H9 (cell line): ENCODE results near the gene KLHL22. TPM values are rescaled to one million over a fixed set of nuclear protein-coding genes. Genes with fewer than 3 reads are reported as not detected.

Experiments used
- DNase-seq: peaks from one replicate; pipeline ENCODE4 v3.0.0-alpha.2; 2017
- H2AFZ ChIP-seq: one replicate; pipeline ENCODE4 v1.6.1; 2013; ENCODE audit warnings: mild to moderate bottlenecking, low read length, control low read depth, moderate library complexity
- H2AK5ac ChIP-seq: 2 replicates; pipeline ENCODE4 v1.6.1; 2013; ENCODE audit warnings: low read length, control low read depth, mixed read lengths; ENCODE audit not compliant: insufficient read length
- H2BK120ac ChIP-seq: one replicate; pipeline ENCODE4 v1.6.1; 2013; ENCODE audit warnings: low read depth, mild to moderate bottlenecking, low read length, control low read depth, inconsistent platforms; ENCODE audit not compliant: poor library complexity, severe bottlenecking
- H2BK12ac ChIP-seq: 2 replicates; pipeline ENCODE4 v1.6.1; 2013; ENCODE audit warnings: low read length, control low read depth, mixed read lengths, low read depth; ENCODE audit not compliant: insufficient read length
- H2BK15ac ChIP-seq: 2 replicates; pipeline ENCODE4 v1.6.1; 2013; ENCODE audit warnings: low read depth, low read length, control low read depth
- H2BK20ac ChIP-seq: one replicate; pipeline ENCODE4 v1.6.1; 2013; ENCODE audit warnings: low read depth, mild to moderate bottlenecking, low read length, control low read depth, inconsistent platforms; ENCODE audit not compliant: poor library complexity, severe bottlenecking
- H2BK5ac ChIP-seq: 2 replicates; pipeline ENCODE4 v1.6.1; 2013; ENCODE audit warnings: low read length, control low read depth, mixed read lengths; ENCODE audit not compliant: insufficient read length
- H3K14ac ChIP-seq: 2 replicates; pipeline ENCODE4 v1.6.1; 2013; ENCODE audit warnings: low read length, control low read depth; ENCODE audit not compliant: insufficient read depth
- H3K18ac ChIP-seq: 2 replicates; pipeline ENCODE4 v1.6.1; 2013; ENCODE audit warnings: low read depth, mild to moderate bottlenecking, mixed read lengths, low read length, control low read depth; ENCODE audit not compliant: insufficient read length
- H3K23ac ChIP-seq: 2 replicates; pipeline ENCODE4 v1.6.1; 2013; ENCODE audit warnings: low read length, control low read depth, mixed read lengths, low read depth; ENCODE audit not compliant: insufficient read length
- H3K23me2 ChIP-seq: 2 replicates; pipeline ENCODE4 v1.6.1; 2013; ENCODE audit warnings: low read depth, mild to moderate bottlenecking, mixed read lengths, low read length, control low read depth; ENCODE audit not compliant: insufficient read length, poor library complexity, severe bottlenecking
- H3K27ac ChIP-seq: 2 replicates; pipeline ENCODE4 v1.5.1; 2013; ENCODE audit warnings: low read length, control low read depth, mixed read lengths, low read depth; ENCODE audit not compliant: insufficient read length
- H3K27me3 ChIP-seq: 2 replicates; pipeline ENCODE4 v1.6.1; 2013; ENCODE audit warnings: low read length, control low read depth, inconsistent platforms; ENCODE audit not compliant: insufficient read depth
- H3K4ac ChIP-seq: 2 replicates; pipeline ENCODE4 v1.6.1; 2013; ENCODE audit warnings: low read depth, mild to moderate bottlenecking, control low read depth, inconsistent platforms, low read length, moderate library complexity
- H3K4me1 ChIP-seq: 2 replicates; pipeline ENCODE4 v1.6.1; 2013; ENCODE audit warnings: low read length, control low read depth, inconsistent platforms; ENCODE audit not compliant: insufficient read depth
- H3K4me2 ChIP-seq: 2 replicates; pipeline ENCODE4 v1.6.1; 2013; ENCODE audit warnings: low read length, control low read depth, mixed read lengths; ENCODE audit not compliant: insufficient read length, insufficient read depth
- H3K56ac ChIP-seq: 2 replicates; pipeline ENCODE4 v1.6.1; 2013; ENCODE audit warnings: low read depth, mild to moderate bottlenecking, mixed read lengths, low read length, control low read depth; ENCODE audit not compliant: insufficient read length
- H3K79me1 ChIP-seq: 2 replicates; pipeline ENCODE4 v1.6.1; 2013; ENCODE audit warnings: low read depth, mild to moderate bottlenecking, moderate library complexity, low read length, control low read depth, inconsistent platforms; ENCODE audit not compliant: insufficient read depth, poor library complexity, severe bottlenecking
- H3K79me2 ChIP-seq: 2 replicates; pipeline ENCODE4 v1.6.1; 2013; ENCODE audit warnings: low read length, control low read depth, inconsistent platforms; ENCODE audit not compliant: insufficient read depth
- H3K9ac ChIP-seq: 2 replicates; pipeline ENCODE4 v1.6.1; 2013; ENCODE audit warnings: low read length, control low read depth, mixed read lengths; ENCODE audit not compliant: insufficient read length; ENCODE audit errors: extremely low read depth
- H3K9me3 ChIP-seq: one replicate; pipeline ENCODE4 v1.6.1; 2013; ENCODE audit warnings: low read depth, low read length, inconsistent platforms; ENCODE audit not compliant: control insufficient read depth
- H3T11ph ChIP-seq: one replicate; pipeline ENCODE4 v1.6.1; 2013; ENCODE audit warnings: mild to moderate bottlenecking, low read length, control low read depth, inconsistent platforms
- H4K20me1 ChIP-seq: one replicate; pipeline ENCODE4 v1.6.1; 2013; ENCODE audit not compliant: control insufficient read depth, insufficient read length, insufficient read depth
- H4K5ac ChIP-seq: 2 replicates; pipeline ENCODE4 v1.6.1; 2013; ENCODE audit warnings: low read depth, mild to moderate bottlenecking, mixed read lengths, low read length, control low read depth; ENCODE audit not compliant: insufficient read length
- H4K8ac ChIP-seq: replicated peaks from 2 replicates; pipeline ENCODE4 v1.6.1; 2013; ENCODE audit warnings: low read length, control low read depth, mixed read lengths, low read depth; ENCODE audit not compliant: insufficient read length
- H4K91ac ChIP-seq: 2 replicates; pipeline ENCODE4 v1.6.1; 2013; ENCODE audit warnings: low read depth, mild to moderate bottlenecking, moderate library complexity, mixed read lengths, low read length, control low read depth; ENCODE audit not compliant: insufficient read length
- H3K27ac Mint-ChIP-seq, 3 experiments: 2 replicates in 2 of 3; 3 replicates in 1 of 3; pipeline ENCODE4 v1.8.0; 2020 to 2021; ENCODE audit warnings: mixed read lengths in 3 of 3, mild to moderate bottlenecking in 1 of 3, moderate library complexity in 1 of 3
- H3K27me3 Mint-ChIP-seq: 2 replicates; pipeline ENCODE4 v1.8.0; 2021; ENCODE audit warnings: low read depth, mild to moderate bottlenecking, moderate library complexity, mixed read lengths
- H3K36me3 Mint-ChIP-seq, 3 experiments: 2 replicates in 2 of 3; 3 replicates in 1 of 3; pipeline ENCODE4 v1.8.0; 2020 to 2021; ENCODE audit warnings: low read depth in 3 of 3, mixed read lengths in 3 of 3; ENCODE audit not compliant: insufficient read depth in 1 of 3
- H3K4me1 Mint-ChIP-seq, 2 experiments: 2 replicates each; pipeline ENCODE4 v1.8.0; 2020; ENCODE audit warnings: mixed read lengths in 2 of 2
- H3K4me3 Mint-ChIP-seq, 2 experiments: 2 replicates in 1 of 2; 3 replicates in 1 of 2; pipeline ENCODE4 v1.8.0; 2020 to 2021; ENCODE audit warnings: mild to moderate bottlenecking in 2 of 2, mixed read lengths in 2 of 2, moderate library complexity in 1 of 2
- H3K9me3 Mint-ChIP-seq, 2 experiments: 2 replicates in 1 of 2; 3 replicates in 1 of 2; pipeline ENCODE4 v1.8.0; 2020; ENCODE audit warnings: mild to moderate bottlenecking in 2 of 2, mixed read lengths in 2 of 2, moderate library complexity in 1 of 2
- WGBS: extraction: QIAGEN DNeasy Blood & Tissue Kit; methylation state at CpG from one replicate; pipeline ENCODE4 v1.1.7; 2013; ENCODE audit warnings: missing lambda C conversion rate, low lambda C conversion rate, mixed read lengths; ENCODE audit not compliant: insufficient read length; ENCODE audit errors: extremely low coverage; 5-methylcytosine and 5-hydroxymethylcytosine counted together
- total RNA-seq: library from RNA; stranded (reverse); gene quantifications from 2 replicates; pipeline ENCODE4 v1.2.1, GENCODE V29; 2021
- TF ChIP-seq, protein P1 (sequence below): fragments of 200-600 bp; sonication (generic); conservative IDR thresholded peaks from 3 replicates; pipeline ENCODE4 v1.8.0; 2021; ENCODE audit warnings: antibody characterized with exemption, mild to moderate bottlenecking

Gene KLHL22
- total RNA-seq, 1 experiment from 2014 or later = 11.9 TPM

DNA sequence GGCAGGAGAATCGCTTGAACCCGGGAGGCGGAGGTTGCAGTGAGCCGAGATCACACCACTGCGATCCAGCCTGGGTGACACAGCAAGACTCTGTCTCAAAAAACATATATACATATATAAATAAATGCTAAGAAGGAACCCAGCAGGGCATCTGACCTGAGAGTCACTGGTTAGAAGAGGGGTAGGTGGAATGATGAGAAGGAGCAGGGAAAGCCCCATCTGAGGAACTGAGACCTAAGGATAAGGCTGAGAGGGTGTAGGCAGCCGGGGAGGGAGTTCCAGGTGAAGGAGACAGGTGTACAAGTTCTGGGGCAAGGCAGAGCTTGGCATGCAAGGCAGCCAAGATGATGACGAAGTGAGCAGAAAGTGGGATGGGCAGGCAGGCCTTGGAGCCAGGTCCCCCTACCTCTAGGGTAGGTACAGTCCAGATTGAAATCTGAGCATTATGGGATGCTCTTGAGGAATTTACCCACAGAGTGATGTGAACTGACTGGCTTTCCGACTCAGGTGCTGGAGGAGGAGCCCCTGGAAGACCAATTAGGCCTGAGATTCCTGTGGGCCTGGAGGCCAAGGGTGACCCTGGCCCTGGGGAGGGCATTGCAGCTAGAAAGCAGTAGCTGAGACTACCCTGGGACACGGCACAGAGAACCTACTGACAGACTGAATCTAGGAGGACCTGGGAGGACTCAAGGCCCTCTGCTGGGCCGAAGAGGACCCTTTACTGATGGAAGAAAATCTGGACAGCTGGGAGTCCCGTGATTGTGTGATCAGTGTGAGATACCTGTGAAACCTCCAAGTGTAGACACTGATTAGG is 22.8 kb downstream of the KLHL22 start:
- Histone ChIP-seq H2BK5ac (no peak overlapping the region), H4K20me1 (no peaks in the 10 kb centered on the region), H3K79me2 (no peaks in the 10 kb centered on the region), H3K79me1 (no peaks in the 10 kb centered on the region), H3K27me3 (no peaks in the 10 kb centered on the region), H3K14ac (no peak overlapping the region), H3K4me1 (no peaks in the 10 kb centered on the region), H4K5ac (no peak overlapping the region), H2BK120ac (no peak overlapping the region), H3K9ac (no peak overlapping the region), H4K91ac (no peak overlapping the region), H3K27ac (no peak overlapping the region), H3K18ac (no peak overlapping the region), H3T11ph (no peak overlapping the region), H3K23ac (no peak overlapping the region), H3K56ac (no peak overlapping the region), H3K9me3 (no peaks in the 10 kb centered on the region), H3K23me2 (no peaks in the 10 kb centered on the region), H2AFZ (no peak overlapping the region), H2BK12ac (no peak overlapping the region), H4K8ac (no peak overlapping the region), H3K4me2 (no peak overlapping the region), H2AK5ac (no peak overlapping the region), H2BK15ac (no peak overlapping the region), H3K4ac (no peak overlapping the region), H2BK20ac (no peak overlapping the region)
- H3K9me3 Mint-ChIP-seq = no peaks in the 10 kb centered on the region
- DNase-seq = no peak
- H3K4me1 Mint-ChIP-seq = no peaks in the 10 kb centered on the region
- H3K36me3 Mint-ChIP-seq = peaks cover 3 to 15% (median 10%) of the 10 kb centered on the region in 3 experiments; a peak in 5 of 7 replicates
- peak overlapping the region in 2 of 3 experiments; percentile 42 to 68; a peak in 4 of 7 replicates for H3K27ac Mint-ChIP-seq
- TF ChIP-seq, protein P1, sequence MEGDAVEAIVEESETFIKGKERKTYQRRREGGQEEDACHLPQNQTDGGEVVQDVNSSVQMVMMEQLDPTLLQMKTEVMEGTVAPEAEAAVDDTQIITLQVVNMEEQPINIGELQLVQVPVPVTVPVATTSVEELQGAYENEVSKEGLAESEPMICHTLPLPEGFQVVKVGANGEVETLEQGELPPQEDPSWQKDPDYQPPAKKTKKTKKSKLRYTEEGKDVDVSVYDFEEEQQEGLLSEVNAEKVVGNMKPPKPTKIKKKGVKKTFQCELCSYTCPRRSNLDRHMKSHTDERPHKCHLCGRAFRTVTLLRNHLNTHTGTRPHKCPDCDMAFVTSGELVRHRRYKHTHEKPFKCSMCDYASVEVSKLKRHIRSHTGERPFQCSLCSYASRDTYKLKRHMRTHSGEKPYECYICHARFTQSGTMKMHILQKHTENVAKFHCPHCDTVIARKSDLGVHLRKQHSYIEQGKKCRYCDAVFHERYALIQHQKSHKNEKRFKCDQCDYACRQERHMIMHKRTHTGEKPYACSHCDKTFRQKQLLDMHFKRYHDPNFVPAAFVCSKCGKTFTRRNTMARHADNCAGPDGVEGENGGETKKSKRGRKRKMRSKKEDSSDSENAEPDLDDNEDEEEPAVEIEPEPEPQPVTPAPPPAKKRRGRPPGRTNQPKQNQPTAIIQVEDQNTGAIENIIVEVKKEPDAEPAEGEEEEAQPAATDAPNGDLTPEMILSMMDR = no peak
- H3K27me3 Mint-ChIP-seq = no peaks in the 10 kb centered on the region
- no peak overlapping the region for H3K4me3 Mint-ChIP-seq
- WGBS = no CpG with 5 or more reads among the region's 11 CpGs
